Loucy (cell line): ENCODE results near the gene ZNF536.

ENCODE experiments used
- H2AFZ ChIP-seq: fragments of 200-600 bp; sonication (generic); 2 replicates; pipeline ENCODE4 v1.6.0; 2016; ENCODE audit warnings: antibody characterized with exemption, mild to moderate bottlenecking, low read length, moderate library complexity
- H3F3A ChIP-seq: fragments of 200-600 bp; 2 replicates; pipeline ENCODE4 v1.6.0; 2016; ENCODE audit warnings: antibody characterized with exemption, low read depth, mild to moderate bottlenecking
- H3K27me3 ChIP-seq: fragments of 200-600 bp; sonication (generic); 2 replicates; pipeline ENCODE4 v1.6.1; 2014; ENCODE audit warnings: low read length, mild to moderate bottlenecking; ENCODE audit not compliant: insufficient read depth, poor library complexity, severe bottlenecking
- H3K36me3 ChIP-seq: fragments of 200-600 bp; sonication (generic); 2 replicates; pipeline ENCODE4 v1.6.1; 2016; ENCODE audit warnings: low read length; ENCODE audit not compliant: insufficient read depth
- H3K4me1 ChIP-seq: fragments of 200-600 bp; sonication (generic); 2 replicates; pipeline ENCODE4 v1.5.1; 2014; ENCODE audit warnings: low read length, mild to moderate bottlenecking; ENCODE audit not compliant: insufficient read depth, poor library complexity, severe bottlenecking
- H3K4me2 ChIP-seq: fragments of 200-600 bp; sonication (generic); 2 replicates; pipeline ENCODE4 v1.6.0; 2014; ENCODE audit warnings: antibody characterized with exemption, low read length, low read depth, mild to moderate bottlenecking; ENCODE audit not compliant: poor library complexity, severe bottlenecking
- H3K4me3 ChIP-seq: fragments of 200-600 bp; sonication (generic); 2 replicates; pipeline ENCODE4 v1.5.1; 2014; ENCODE audit warnings: low read length, mild to moderate bottlenecking, mixed read lengths; ENCODE audit not compliant: poor library complexity, severe bottlenecking
- H3K79me2 ChIP-seq: fragments of 200-600 bp; sonication (generic); 2 replicates; pipeline ENCODE4 v1.6.1; 2014; ENCODE audit warnings: low read length; ENCODE audit not compliant: insufficient read depth
- H3K9ac ChIP-seq: fragments of 200-600 bp; sonication (generic); 2 replicates; pipeline ENCODE4 v1.6.0; 2014; ENCODE audit warnings: mild to moderate bottlenecking, low read depth, low read length, moderate library complexity; ENCODE audit not compliant: poor library complexity, severe bottlenecking
- H3K9me2 ChIP-seq: fragments of 200-600 bp; sonication (generic); replicated peaks from 2 replicates; pipeline ENCODE4 v1.6.1; 2016; ENCODE audit warnings: low read depth, low read length, mixed read lengths
- H3K9me3 ChIP-seq: fragments of 200-600 bp; sonication (generic); 2 replicates; pipeline ENCODE4 v1.6.1; 2014; ENCODE audit warnings: mild to moderate bottlenecking, antibody characterized with exemption, low read length, low read depth; ENCODE audit not compliant: insufficient read depth
- H4K20me1 ChIP-seq: fragments of 200-600 bp; sonication (generic); 2 replicates; pipeline ENCODE4 v1.6.0; 2014; ENCODE audit warnings: antibody characterized with exemption, low read length, mild to moderate bottlenecking; ENCODE audit not compliant: insufficient read depth, poor library complexity, severe bottlenecking
- EZH2phosphoT487 ChIP-seq: fragments of 200-600 bp; IDR thresholded peaks from 2 replicates; pipeline ENCODE4 v1.6.1; 2018; ENCODE audit warnings: antibody characterized with exemption, mild to moderate bottlenecking, moderate library complexity, borderline replicate concordance
- TF ChIP-seq, protein P1 (sequence below): fragments of 200-600 bp; sonication (generic); conservative IDR thresholded peaks from 2 replicates; pipeline ENCODE4 v1.5.1; 2014; ENCODE audit warnings: mild to moderate bottlenecking, antibody characterized with exemption, low read length

ZNF536 gene

DNA sequence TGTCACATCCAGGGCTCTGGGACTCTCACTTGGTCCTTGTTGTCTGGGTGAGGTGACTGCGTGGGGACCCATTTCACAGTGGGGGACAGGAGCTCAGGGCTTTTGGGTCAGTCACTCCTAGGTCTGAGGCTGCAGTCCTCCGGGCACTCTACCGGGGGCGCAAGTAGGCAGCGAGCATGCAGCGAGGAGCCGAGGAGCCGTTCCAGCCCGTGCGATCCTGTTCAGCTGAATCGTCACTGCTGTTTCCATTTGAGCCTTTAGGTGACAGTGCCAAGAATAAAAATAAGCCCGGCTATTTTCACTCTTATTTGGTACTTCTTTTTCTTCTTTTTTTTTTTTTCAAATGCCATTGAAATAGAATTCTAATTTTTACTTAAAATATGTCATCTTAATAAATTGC, 126.5 kb downstream of the ZNF536 start:
- H3K27me3 ChIP-seq: no peaks in the 10 kb centered on the region
- H3K9me3 ChIP-seq: no peaks in the 10 kb centered on the region
- H3K36me3 ChIP-seq: no peaks in the 10 kb centered on the region
- no peaks in the 10 kb centered on the region for H4K20me1 ChIP-seq
- H3K4me2 ChIP-seq: no peak overlapping the region
- no peak overlapping the region for H3K4me3 ChIP-seq
- no peaks in the 10 kb centered on the region for H3K4me1 ChIP-seq
- H3K9ac ChIP-seq: no peak overlapping the region
- no peaks in the 10 kb centered on the region for H3K9me2 ChIP-seq
- no peak overlapping the region for H2AFZ ChIP-seq
- H3K79me2 ChIP-seq: no peaks in the 10 kb centered on the region
- H3F3A ChIP-seq: no peaks in the 10 kb centered on the region
- TF ChIP-seq, protein P1, sequence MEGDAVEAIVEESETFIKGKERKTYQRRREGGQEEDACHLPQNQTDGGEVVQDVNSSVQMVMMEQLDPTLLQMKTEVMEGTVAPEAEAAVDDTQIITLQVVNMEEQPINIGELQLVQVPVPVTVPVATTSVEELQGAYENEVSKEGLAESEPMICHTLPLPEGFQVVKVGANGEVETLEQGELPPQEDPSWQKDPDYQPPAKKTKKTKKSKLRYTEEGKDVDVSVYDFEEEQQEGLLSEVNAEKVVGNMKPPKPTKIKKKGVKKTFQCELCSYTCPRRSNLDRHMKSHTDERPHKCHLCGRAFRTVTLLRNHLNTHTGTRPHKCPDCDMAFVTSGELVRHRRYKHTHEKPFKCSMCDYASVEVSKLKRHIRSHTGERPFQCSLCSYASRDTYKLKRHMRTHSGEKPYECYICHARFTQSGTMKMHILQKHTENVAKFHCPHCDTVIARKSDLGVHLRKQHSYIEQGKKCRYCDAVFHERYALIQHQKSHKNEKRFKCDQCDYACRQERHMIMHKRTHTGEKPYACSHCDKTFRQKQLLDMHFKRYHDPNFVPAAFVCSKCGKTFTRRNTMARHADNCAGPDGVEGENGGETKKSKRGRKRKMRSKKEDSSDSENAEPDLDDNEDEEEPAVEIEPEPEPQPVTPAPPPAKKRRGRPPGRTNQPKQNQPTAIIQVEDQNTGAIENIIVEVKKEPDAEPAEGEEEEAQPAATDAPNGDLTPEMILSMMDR: no peak
- no peak for TF ChIP-seq EZH2phosphoT487

DNA sequence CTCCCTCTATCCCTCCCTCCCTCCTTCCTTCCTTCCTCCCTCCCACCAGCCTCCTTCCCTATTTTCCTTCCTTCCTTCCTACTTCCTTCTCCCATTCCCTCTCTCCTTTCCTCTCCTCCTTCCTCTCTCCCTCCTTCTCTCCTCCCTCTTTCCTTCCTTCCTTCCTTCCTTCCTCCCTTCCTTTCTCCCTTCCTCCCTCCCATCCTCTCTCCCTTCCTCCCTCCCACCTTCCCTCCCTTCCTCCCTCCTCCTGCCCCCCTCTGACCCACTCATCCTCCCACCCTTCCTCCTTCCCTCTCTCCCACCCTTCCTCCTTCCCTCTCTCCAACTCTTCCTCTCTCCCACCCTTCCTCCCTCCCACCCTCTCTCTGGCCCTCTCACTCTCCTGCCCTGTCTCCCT, 132.1 kb downstream of the ZNF536 start:
- no peak overlapping the region for H2AFZ ChIP-seq
- H3K9ac ChIP-seq: no peak overlapping the region
- H3K9me2 ChIP-seq: no peaks in the 10 kb centered on the region
- no peaks in the 10 kb centered on the region for H3K9me3 ChIP-seq
- H3K36me3 ChIP-seq: no peaks in the 10 kb centered on the region
- H3K27me3 ChIP-seq: no peaks in the 10 kb centered on the region
- TF ChIP-seq, protein P1: no peak
- TF ChIP-seq EZH2phosphoT487: no peak
- no peak overlapping the region for H3K4me3 ChIP-seq
- no peak overlapping the region for H3K4me2 ChIP-seq
- no peaks in the 10 kb centered on the region for H4K20me1 ChIP-seq
- no peaks in the 10 kb centered on the region for H3K79me2 ChIP-seq
- no peaks in the 10 kb centered on the region for H3F3A ChIP-seq
- no peaks in the 10 kb centered on the region for H3K4me1 ChIP-seq

DNA sequence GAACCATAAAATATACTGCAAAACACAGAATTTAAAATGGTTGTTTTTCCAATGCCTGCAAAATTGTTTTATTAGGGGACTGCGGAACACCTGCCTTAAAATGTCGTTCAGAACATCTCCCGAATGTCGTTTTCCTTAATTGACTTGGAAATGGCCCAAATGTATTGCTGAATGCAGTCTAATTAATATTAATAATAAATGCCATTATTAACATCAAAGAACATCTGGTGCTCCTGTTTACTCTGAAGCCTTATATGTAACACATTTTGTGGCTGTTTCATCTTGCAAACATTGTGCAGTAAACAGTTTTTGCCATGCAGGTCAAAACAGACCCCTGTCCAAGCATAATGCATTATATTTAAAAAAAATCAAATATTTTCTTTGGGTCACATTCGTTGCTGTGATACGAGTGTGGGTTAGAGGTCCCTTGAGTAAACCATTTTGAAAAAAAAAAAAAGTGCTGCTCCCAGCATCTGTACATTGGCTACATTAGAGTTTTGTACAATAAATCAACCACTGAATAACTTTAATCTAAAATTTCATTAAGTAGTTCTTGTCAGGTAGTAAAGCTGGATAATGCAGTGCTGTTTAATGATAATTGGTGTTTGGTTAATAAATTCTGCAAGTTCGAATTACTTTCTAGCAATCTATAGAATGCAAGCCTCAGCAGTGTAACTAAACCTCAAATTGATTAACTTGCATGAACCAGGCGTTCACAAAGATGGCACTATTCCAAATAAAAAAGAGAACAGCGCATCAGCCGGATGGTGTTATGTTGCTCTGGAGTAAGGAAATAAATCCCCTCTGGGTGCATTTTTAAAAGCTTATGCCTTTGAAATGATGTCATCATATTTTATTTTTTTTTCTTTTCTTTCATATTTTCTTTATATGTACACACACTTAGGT, 140.2 kb downstream of the ZNF536 start:
- Histone ChIP-seq H3K27me3 (no peaks in the 10 kb centered on the region), H3K36me3 (no peaks in the 10 kb centered on the region), H3K9ac (no peak overlapping the region), H2AFZ (no peak overlapping the region), H3F3A (no peaks in the 10 kb centered on the region), H3K9me3 (peaks cover 5% of the 10 kb centered on the region; the same call in 1 of the 2 replicates), H3K4me1 (no peaks in the 10 kb centered on the region), H3K9me2 (no peaks in the 10 kb centered on the region), H4K20me1 (no peaks in the 10 kb centered on the region), H3K4me2 (no peak overlapping the region), H3K79me2 (no peaks in the 10 kb centered on the region), H3K4me3 (no peak overlapping the region)
- TF ChIP-seq, protein P1: no peak
